ENCODE data around the gene ADGRB3. TPM values are rescaled to one million over a fixed set of nuclear protein-coding genes. Genes with fewer than 3 reads are reported as not detected.
"Not testable (repeated sequence)": the region's sequence is repeated elsewhere in the genome, so short reads cannot be mapped to it uniquely, and the experiment has no call there.

Gene ADGRB3
- total RNA-seq, 2 experiments from 2014 or later: not detected

GRCh38 chr6:68895929-68896328 lies 260.8 kb downstream of the ADGRB3 start:
- ChIA-PET POLR2A (no interaction called here), CTCF (no interaction called here)

- CTCF ChIA-PET: no interaction called here
Measured at GRCh38 chr6:68901044-68901443, 266.0 kb downstream of the ADGRB3 start.

GRCh38 chr6:68911334-68911733 lies 276.3 kb downstream of the ADGRB3 start:
- POLR2A ChIA-PET: no interaction called here

More at GRCh38 chr6:68901044-68901443, 266.0 kb downstream of the ADGRB3 start:
- POLR2A ChIA-PET: no interaction called here

GRCh38 chr6:68911811-68912210 lies 276.7 kb downstream of the ADGRB3 start:
- CTCF ChIA-PET: no interaction called here
- POLR2A ChIA-PET: no interaction called here

More at GRCh38 chr6:68911334-68911733, 276.3 kb downstream of the ADGRB3 start:
- CTCF ChIA-PET: no interaction called here

- POLR2A ChIA-PET, CTCF ChIA-PET: not testable (repeated sequence)
Measured at GRCh38 chr6:68912805-68913204, 277.7 kb downstream of the ADGRB3 start.

- ChIA-PET CTCF (no interaction called here), POLR2A (no interaction called here)
Measured at GRCh38 chr6:68915586-68915985, 280.5 kb downstream of the ADGRB3 start.

- POLR2A ChIA-PET: no interaction called here
Measured at GRCh38 chr6:68919537-68919936, 284.5 kb downstream of the ADGRB3 start.

GRCh38 chr6:68941345-68941744 lies 306.3 kb downstream of the ADGRB3 start:
- CTCF ChIA-PET: no interaction called here
- POLR2A ChIA-PET: no interaction called here

More at GRCh38 chr6:68919537-68919936, 284.5 kb downstream of the ADGRB3 start:
- CTCF ChIA-PET: no interaction called here

- ChIA-PET CTCF (no interaction called here), POLR2A (no interaction called here)
Measured at GRCh38 chr6:68947721-68948120, 312.6 kb downstream of the ADGRB3 start.

- ChIA-PET CTCF (no interaction called here), POLR2A (no interaction called here)
Measured at GRCh38 chr6:68951270-68951669, 316.2 kb downstream of the ADGRB3 start.

- POLR2A ChIA-PET: no interaction called here
- CTCF ChIA-PET: no interaction called here
Measured at GRCh38 chr6:68958327-68958726, 323.2 kb downstream of the ADGRB3 start.

- CTCF ChIA-PET: interaction anchor here (0.7 kb wide), 1 partner anchor 28 kb away, joined by 5 read pairs; no protein-coding TSS in a partner anchor
Measured at GRCh38 chr6:68967549-68968300, 332.6 kb downstream of the ADGRB3 start.

GRCh38 chr6:68968301-68968649 lies 333.2 kb downstream of the ADGRB3 start:
- CTCF ChIA-PET: no interaction called here
- POLR2A ChIA-PET: no interaction called here

More at GRCh38 chr6:68967549-68968300, 332.6 kb downstream of the ADGRB3 start:
- POLR2A ChIA-PET: no interaction called here

- CTCF ChIA-PET: no interaction called here
- POLR2A ChIA-PET: no interaction called here
Measured at GRCh38 chr6:68973066-68973465, 338.0 kb downstream of the ADGRB3 start.

GRCh38 chr6:68975064-68975463 lies 340.0 kb downstream of the ADGRB3 start:
- ChIA-PET POLR2A (no interaction called here), CTCF (no interaction called here)

- ChIA-PET CTCF (no interaction called here), POLR2A (no interaction called here)
Measured at GRCh38 chr6:68975816-68976215, 340.7 kb downstream of the ADGRB3 start.

- POLR2A ChIA-PET: no interaction called here
- CTCF ChIA-PET: no interaction called here
Measured at GRCh38 chr6:68976260-68976659, 341.2 kb downstream of the ADGRB3 start.

- POLR2A ChIA-PET: no interaction called here
- CTCF ChIA-PET: no interaction called here
Measured at GRCh38 chr6:68978411-68978810, 343.3 kb downstream of the ADGRB3 start.

- CTCF ChIA-PET, POLR2A ChIA-PET: not testable (repeated sequence)
Measured at GRCh38 chr6:68981668-68982067, 346.6 kb downstream of the ADGRB3 start.

GRCh38 chr6:68988698-68989097 lies 353.6 kb downstream of the ADGRB3 start:
- ChIA-PET CTCF (no interaction called here), POLR2A (no interaction called here)

- POLR2A ChIA-PET: no interaction called here
- CTCF ChIA-PET: no interaction called here
Measured at GRCh38 chr6:68990317-68990716, 355.2 kb downstream of the ADGRB3 start.

GRCh38 chr6:68993911-68994310 lies 358.8 kb downstream of the ADGRB3 start:
- CTCF ChIA-PET: no interaction called here
- POLR2A ChIA-PET: no interaction called here

Data from activated CD8-positive, alpha-beta memory T cell treated with anti-CD3 and anti-CD28 coated beads for 36 hours (primary cell).